ENCODE measurements around the gene SLC18A3.

DNA sequence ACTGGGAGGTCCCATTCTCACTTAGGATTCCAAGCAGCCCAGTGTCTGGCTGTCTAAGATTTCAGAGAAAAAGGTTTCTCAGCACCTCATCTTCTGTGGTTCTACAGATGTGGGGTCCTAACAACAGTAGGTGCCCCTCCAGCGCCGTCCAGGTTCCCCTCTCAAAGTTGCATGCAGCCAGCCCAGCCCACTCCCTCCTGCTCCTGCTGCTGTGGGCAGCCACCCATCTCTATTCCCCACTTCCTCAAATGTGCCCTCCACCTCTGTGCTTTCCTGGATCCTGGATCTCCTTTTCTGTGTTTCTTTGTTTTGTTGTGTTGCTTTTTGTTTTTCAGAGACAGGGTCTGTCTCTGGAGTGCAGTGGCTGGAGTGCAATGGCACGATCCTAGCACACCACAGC, 13.3 kb upstream of the SLC18A3 start:
- TF ChIP-seq CTCF (IDR thresholded peaks at IDR 0.05; ENCODE audit: insufficient read depth, low read length) (no peak), POLR2AphosphoS5 (IDR thresholded peaks at IDR 0.05; ENCODE audit: low read depth) (no peak), REST (IDR thresholded peaks at IDR 0.05; ENCODE audit: insufficient replicate concordance, low read depth) (no peak), GABPA (IDR thresholded peaks at IDR 0.05; ENCODE audit: low read depth) (no peak), SPI1 (IDR thresholded peaks at IDR 0.05; ENCODE audit: borderline replicate concordance, low read depth) (peak; percentile 51; the same call in 1 of the 2 replicates)

Measured in HL-60 (cell line).